Smooth muscle cell (in vitro differentiated cells): ENCODE results near the gene PCBD2. TPM values are rescaled to one million over a fixed set of nuclear protein-coding genes. Genes with fewer than 3 reads are reported as not detected.

Experiments used
- DNase-seq: peaks from one replicate; lab custom pipeline; 2025; ENCODE audit not compliant: unreplicated experiment; lab: John Stamatoyannopoulos, UW
- H2AFZ ChIP-seq: fragments of 200-600 bp; sonication (generic); 2 replicates; pipeline ENCODE4 v1.6.0; 2016; ENCODE audit warnings: antibody characterized with exemption, low read depth, mild to moderate bottlenecking
- H3F3A ChIP-seq: fragments of 200-600 bp; sonication (generic); 2 replicates; pipeline ENCODE4 v1.6.0; 2017; ENCODE audit warnings: antibody characterized with exemption, low read depth
- H3K27ac ChIP-seq: fragments of 200-600 bp; sonication (generic); 2 replicates; pipeline ENCODE4 v1.5.1; 2016; ENCODE audit warnings: low read depth, mild to moderate bottlenecking
- H3K27me3 ChIP-seq: fragments of 200-600 bp; sonication (generic); 2 replicates; pipeline ENCODE4 v1.6.1; 2016; ENCODE audit warnings: low read depth, mild to moderate bottlenecking
- H3K36me3 ChIP-seq: fragments of 200-600 bp; sonication (generic); 2 replicates; pipeline ENCODE4 v1.5.1; 2016; ENCODE audit warnings: low read depth
- H3K4me1 ChIP-seq: fragments of 200-600 bp; sonication (generic); 2 replicates; pipeline ENCODE4 v1.5.1; 2016; ENCODE audit warnings: low read depth
- H3K4me2 ChIP-seq: fragments of 200-600 bp; sonication (generic); 2 replicates; pipeline ENCODE4 v1.6.0; 2016; ENCODE audit warnings: mild to moderate bottlenecking
- H3K4me3 ChIP-seq: fragments of 200-600 bp; sonication (generic); 2 replicates; pipeline ENCODE4 v1.5.1; 2016; ENCODE audit warnings: mild to moderate bottlenecking
- H3K79me2 ChIP-seq: fragments of 200-600 bp; sonication (generic); 2 replicates; pipeline ENCODE4 v1.6.0; 2016; ENCODE audit warnings: low read depth, mild to moderate bottlenecking
- H3K9ac ChIP-seq: fragments of 200-600 bp; sonication (generic); 2 replicates; pipeline ENCODE4 v1.6.0; 2016; ENCODE audit warnings: low read depth
- H3K9me3 ChIP-seq: fragments of 200-600 bp; sonication (generic); replicated peaks from 2 replicates; pipeline ENCODE4 v1.5.1; 2016; ENCODE audit warnings: low read depth
- H4K20me1 ChIP-seq: fragments of 200-600 bp; sonication (generic); 2 replicates; pipeline ENCODE4 v1.6.0; 2016; ENCODE audit warnings: low read depth
- CTCF ChIP-seq: fragments of 200-600 bp; sonication (generic); IDR thresholded peaks from 2 replicates; pipeline ENCODE4 v1.5.1; 2017; ENCODE audit warnings: borderline replicate concordance, mild to moderate bottlenecking, antibody characterized with exemption; ENCODE audit not compliant: insufficient read depth, poor library complexity, severe bottlenecking
- WGBS: methylation state at CpG from one replicate; pipeline ENCODE4 v1.1.7; 2016; ENCODE audit warnings: low lambda C conversion rate; 5-methylcytosine and 5-hydroxymethylcytosine counted together
- polyA plus RNA-seq: library from polyadenylated mRNA; unstranded; fragments of >200 nt; fragmentation: Nextera tagmentation; extraction: Ambion mirVana; gene quantifications from 2 replicates; pipeline ENCODE4 v1.2.1, GENCODE V29; 2016
- total RNA-seq: library from RNA; depleted of rRNA; stranded (reverse); fragments of >200 nt; gene quantifications from 2 replicates; pipeline ENCODE4 v1.2.3, GENCODE V29; 2014

The PCBD2 gene
- total and polyA plus RNA-seq, 2 experiments from 2014 or later = 2.4 to 3.3 TPM

GRCh38 chr5:135008556-135008955, 103.6 kb downstream of the PCBD2 start:
- H3K4me2 ChIP-seq = no peak overlapping the region
- no peak overlapping the region for H3K9ac ChIP-seq
- H3K4me3 ChIP-seq = no peak overlapping the region
- WGBS = 97% methylated on average over 8 of the region's 8 CpGs
- H4K20me1 ChIP-seq = no peaks in the 10 kb centered on the region
- no peak overlapping the region for H3K27ac ChIP-seq
- H3K27me3 ChIP-seq = no peaks in the 10 kb centered on the region
- H3K4me1 ChIP-seq = no peaks in the 10 kb centered on the region
- no peak overlapping the region for H2AFZ ChIP-seq
- H3K9me3 ChIP-seq = no peaks in the 10 kb centered on the region
- H3K36me3 ChIP-seq = no peaks in the 10 kb centered on the region
- no peaks in the 10 kb centered on the region for H3F3A ChIP-seq
- TF ChIP-seq CTCF = no peak
- no peaks in the 10 kb centered on the region for H3K79me2 ChIP-seq
- no peak for DNase-seq

GRCh38 chr5:135008981-135009735, 104.2 kb downstream of the PCBD2 start:
- 87% methylated on average over 13 of the region's 13 CpGs for WGBS
- no peaks in the 10 kb centered on the region for H3K79me2 ChIP-seq

GRCh38 chr5:135009736-135010501, 105.0 kb downstream of the PCBD2 start:
- H3K4me2 ChIP-seq = no peak overlapping the region
- no peak overlapping the region for H2AFZ ChIP-seq
- no peaks in the 10 kb centered on the region for H3K79me2 ChIP-seq
- no peak overlapping the region for H3K4me3 ChIP-seq
- no peaks in the 10 kb centered on the region for H3K36me3 ChIP-seq
- WGBS = 94% methylated on average over 11 of the region's 11 CpGs
- H4K20me1 ChIP-seq = no peaks in the 10 kb centered on the region
- H3F3A ChIP-seq = no peaks in the 10 kb centered on the region
- no peaks in the 10 kb centered on the region for H3K4me1 ChIP-seq
- no peak for TF ChIP-seq CTCF
- H3K27me3 ChIP-seq = no peaks in the 10 kb centered on the region
- H3K27ac ChIP-seq = no peak overlapping the region
- no peak overlapping the region for H3K9ac ChIP-seq
- DNase-seq = no peak
- H3K9me3 ChIP-seq = no peaks in the 10 kb centered on the region

More at GRCh38 chr5:135008981-135009735, 104.2 kb downstream of the PCBD2 start:
- H3K9me3 ChIP-seq = no peaks in the 10 kb centered on the region
- no peak overlapping the region for H2AFZ ChIP-seq
- H4K20me1 ChIP-seq = no peaks in the 10 kb centered on the region
- H3K9ac ChIP-seq = no peak overlapping the region
- TF ChIP-seq CTCF = no peak
- H3F3A ChIP-seq = no peaks in the 10 kb centered on the region
- no peak for DNase-seq
- H3K4me3 ChIP-seq = no peak overlapping the region
- no peaks in the 10 kb centered on the region for H3K36me3 ChIP-seq
- no peak overlapping the region for H3K4me2 ChIP-seq
- no peaks in the 10 kb centered on the region for H3K4me1 ChIP-seq
- H3K27me3 ChIP-seq = no peaks in the 10 kb centered on the region
- no peak overlapping the region for H3K27ac ChIP-seq
